IgD-negative memory B cell (primary cell): ENCODE results near the gene CHST14. TPM values are rescaled to one million over a fixed set of nuclear protein-coding genes. Genes with fewer than 3 reads are reported as not detected.

Experiments
- H3K27ac Mint-ChIP-seq, 3 donors: one replicate each; pipeline ENCODE4 v1.8.0; 2020 to 2022; ENCODE audit warnings: mild to moderate bottlenecking in 3 of 3, mixed read lengths in 3 of 3, moderate library complexity in 1 of 3
- H3K27me3 Mint-ChIP-seq: one replicate; pipeline ENCODE4 v1.8.0; 2021; ENCODE audit warnings: mixed read lengths
- H3K36me3 Mint-ChIP-seq: one replicate; pipeline ENCODE4 v1.8.0; 2020; ENCODE audit warnings: mild to moderate bottlenecking, mixed read lengths
- H3K4me1 Mint-ChIP-seq, 3 donors: one replicate each; pipeline ENCODE4 v1.8.0; 2020 to 2022; ENCODE audit warnings: mixed read lengths in 3 of 3, mild to moderate bottlenecking in 1 of 3
- H3K4me3 Mint-ChIP-seq, 4 donors: one replicate each; pipeline ENCODE4 v1.8.0; 2020 to 2022; ENCODE audit warnings: mild to moderate bottlenecking in 4 of 4, mixed read lengths in 4 of 4, moderate library complexity in 3 of 4
- H3K9me3 Mint-ChIP-seq, 3 donors: one replicate each; pipeline ENCODE4 v1.8.0; 2020 to 2021; ENCODE audit warnings: mixed read lengths in 3 of 3, mild to moderate bottlenecking in 1 of 3
- polyA plus RNA-seq: library from polyadenylated mRNA; unstranded; fragments of 300-500 nt; fragmentation: Illumina TruSeq; gene quantifications from one replicate; pipeline ENCODE4 v1.2.3, GENCODE V29; 2021

CHST14 gene
- polyA plus RNA-seq, 1 donor from 2014 or later: 1.8 TPM

- H3K4me1 Mint-ChIP-seq: peaks cover 21 to 26% (median 25%) of the 10 kb centered on the region in 3 donors
- peaks cover 4% of the 10 kb centered on the region for H3K36me3 Mint-ChIP-seq
- H3K4me3 Mint-ChIP-seq: peak overlapping the region; percentile 5 to 85 (median 36)
- H3K9me3 Mint-ChIP-seq: no peaks in the 10 kb centered on the region
- H3K27me3 Mint-ChIP-seq: peaks cover 34% of the 10 kb centered on the region
- H3K27ac Mint-ChIP-seq: peak overlapping the region in 1 of 3 donors; percentile 77
These were observed 32.8 kb upstream of the CHST14 start for GRCh38 chr15:40437752-40438687.

GRCh38 chr15:40438712-40439111 lies 32.1 kb upstream of the CHST14 start:
- no peaks in the 10 kb centered on the region for H3K9me3 Mint-ChIP-seq
- H3K4me3 Mint-ChIP-seq: peak overlapping the region; percentile 34 to 85 (median 49)
- H3K27me3 Mint-ChIP-seq: peaks cover 34% of the 10 kb centered on the region
- H3K36me3 Mint-ChIP-seq: peaks cover 4% of the 10 kb centered on the region
- peaks cover 24 to 32% (median 32%) of the 10 kb centered on the region in 3 donors for H3K4me1 Mint-ChIP-seq
- peak overlapping the region in 1 of 3 donors; percentile 77 for H3K27ac Mint-ChIP-seq

GRCh38 chr15:40439461-40439959 lies 31.3 kb upstream of the CHST14 start:
- Mint-ChIP-seq H3K4me1 (peaks cover 29 to 40% (median 39%) of the 10 kb centered on the region in 3 donors), H3K27ac (peak overlapping the region in 2 of 3 donors; percentile 77 to 92), H3K36me3 (no peaks in the 10 kb centered on the region), H3K27me3 (peaks cover 34% of the 10 kb centered on the region), H3K4me3 (peak overlapping the region; percentile 84 to 97 (median 91)), H3K9me3 (no peaks in the 10 kb centered on the region)

- Mint-ChIP-seq H3K4me3 (peak overlapping the region; percentile 84 to 97 (median 91)), H3K27me3 (peaks cover 30% of the 10 kb centered on the region), H3K27ac (peak overlapping the region; percentile 54 to 92 (median 77)), H3K36me3 (no peaks in the 10 kb centered on the region), H3K9me3 (no peaks in the 10 kb centered on the region), H3K4me1 (peaks cover 33 to 44% (median 39%) of the 10 kb centered on the region in 3 donors)
These were observed 30.6 kb upstream of the CHST14 start for GRCh38 chr15:40439960-40440742.

GRCh38 chr15:40440743-40441564 lies 29.8 kb upstream of the CHST14 start, which contains the start of gene BAHD1:
BAHD1 (plus strand) TSS chr15:40440953; CDS start chr15:40458465, 17,512 bp downstream.
- Mint-ChIP-seq H3K27me3 (peaks cover 24% of the 10 kb centered on the region), H3K4me1 (peaks cover 33 to 45% (median 35%) of the 10 kb centered on the region in 3 donors), H3K36me3 (no peaks in the 10 kb centered on the region), H3K9me3 (no peaks in the 10 kb centered on the region), H3K27ac (peak within 1 kb of the TSS; percentile 73 to 92 (median 77)), H3K4me3 (peak within 1 kb of the TSS; percentile 87 to 97 (median 94))

GRCh38 chr15:40441565-40442531 lies 28.9 kb upstream of the CHST14 start:
- Mint-ChIP-seq H3K27ac (peak overlapping the region; percentile 47 to 84 (median 83)), H3K36me3 (no peaks in the 10 kb centered on the region), H3K9me3 (no peaks in the 10 kb centered on the region), H3K4me1 (peaks cover 30 to 42% (median 35%) of the 10 kb centered on the region in 3 donors), H3K27me3 (peaks cover 19% of the 10 kb centered on the region), H3K4me3 (peak overlapping the region; percentile 87 to 95 (median 93))

- Mint-ChIP-seq H3K36me3 (no peaks in the 10 kb centered on the region), H3K9me3 (no peaks in the 10 kb centered on the region), H3K4me3 (peak overlapping the region; percentile 2 to 94 (median 90)), H3K27me3 (peaks cover 7% of the 10 kb centered on the region), H3K4me1 (peaks cover 27 to 39% (median 32%) of the 10 kb centered on the region in 3 donors), H3K27ac (peak overlapping the region in 1 of 3 donors; percentile 83)
These were observed 27.5 kb upstream of the CHST14 start for GRCh38 chr15:40443255-40443654.

GRCh38 chr15:40443846-40444245 lies 26.9 kb upstream of the CHST14 start:
- Mint-ChIP-seq H3K27me3 (peaks cover 3% of the 10 kb centered on the region), H3K4me1 (peaks cover 24 to 36% (median 28%) of the 10 kb centered on the region in 3 donors), H3K36me3 (no peaks in the 10 kb centered on the region), H3K4me3 (peak overlapping the region in 2 of 4 donors; percentile 35 to 92), H3K27ac (peak overlapping the region; percentile 37 to 83 (median 61)), H3K9me3 (no peaks in the 10 kb centered on the region)

GRCh38 chr15:40444736-40445135 lies 26.0 kb upstream of the CHST14 start:
- Mint-ChIP-seq H3K9me3 (no peaks in the 10 kb centered on the region), H3K36me3 (no peaks in the 10 kb centered on the region), H3K4me1 (peaks cover 24 to 37% (median 29%) of the 10 kb centered on the region in 3 donors), H3K4me3 (peak overlapping the region in 1 of 4 donors; percentile 92), H3K27ac (peak overlapping the region in 1 of 3 donors; percentile 83), H3K27me3 (peaks cover 3% of the 10 kb centered on the region)

GRCh38 chr15:40445421-40445922 lies 25.3 kb upstream of the CHST14 start:
- no peaks in the 10 kb centered on the region for H3K36me3 Mint-ChIP-seq
- no peaks in the 10 kb centered on the region for H3K27me3 Mint-ChIP-seq
- peak overlapping the region in 1 of 3 donors; percentile 76 for H3K27ac Mint-ChIP-seq
- H3K4me1 Mint-ChIP-seq: peaks cover 24 to 42% (median 34%) of the 10 kb centered on the region in 3 donors
- no peaks in the 10 kb centered on the region for H3K9me3 Mint-ChIP-seq
- peak overlapping the region in 3 of 4 donors; percentile 34 to 92 (median 44) for H3K4me3 Mint-ChIP-seq

GRCh38 chr15:40446144-40446543 lies 24.6 kb upstream of the CHST14 start:
- H3K36me3 Mint-ChIP-seq: no peaks in the 10 kb centered on the region
- no peaks in the 10 kb centered on the region for H3K9me3 Mint-ChIP-seq
- peaks cover 25 to 46% (median 35%) of the 10 kb centered on the region in 3 donors for H3K4me1 Mint-ChIP-seq
- no peaks in the 10 kb centered on the region for H3K27me3 Mint-ChIP-seq
- H3K4me3 Mint-ChIP-seq: no peak overlapping the region
- H3K27ac Mint-ChIP-seq: no peak overlapping the region

GRCh38 chr15:40448354-40448753 lies 22.4 kb upstream of the CHST14 start:
- H3K27ac Mint-ChIP-seq: no peak overlapping the region
- no peak overlapping the region for H3K4me3 Mint-ChIP-seq
- H3K9me3 Mint-ChIP-seq: no peaks in the 10 kb centered on the region
- H3K36me3 Mint-ChIP-seq: no peaks in the 10 kb centered on the region
- H3K27me3 Mint-ChIP-seq: no peaks in the 10 kb centered on the region
- peaks cover 35 to 56% (median 45%) of the 10 kb centered on the region in 3 donors for H3K4me1 Mint-ChIP-seq

- H3K36me3 Mint-ChIP-seq: no peaks in the 10 kb centered on the region
- peaks cover 35 to 54% (median 45%) of the 10 kb centered on the region in 3 donors for H3K4me1 Mint-ChIP-seq
- H3K27me3 Mint-ChIP-seq: no peaks in the 10 kb centered on the region
- H3K4me3 Mint-ChIP-seq: no peak overlapping the region
- H3K9me3 Mint-ChIP-seq: no peaks in the 10 kb centered on the region
- no peak overlapping the region for H3K27ac Mint-ChIP-seq
These were observed 21.5 kb upstream of the CHST14 start for GRCh38 chr15:40449275-40449674.
